Uterus (tissue), 4 donors: ENCODE results near the gene RPGRIP1L. TPM values are rescaled to one million over a fixed set of nuclear protein-coding genes. Genes with fewer than 3 reads are reported as not detected.

Experiments
- DNase-seq, 2 donors: peaks; one replicate each; pipeline ENCODE4 v3.0.0-alpha.2; 2019 to 2020
- H3K27ac ChIP-seq, 2 donors: fragments of 200-600 bp; sonication (generic); 1 replicate in 1 of 2; 2 replicates in 1 of 2; pipeline ENCODE4 v1.5.1; 2016 to 2018
- H3K27me3 ChIP-seq, 2 donors: fragments of 200-600 bp; sonication (generic); one replicate each; pipeline ENCODE4 v1.5.1; 2018 to 2019; ENCODE audit warnings: control low read depth in 1 of 2
- H3K36me3 ChIP-seq, 2 donors: fragments of 200-600 bp; sonication (generic); one replicate each; pipeline ENCODE4 v1.5.1; 2019; ENCODE audit warnings: control low read depth in 1 of 2
- H3K4me1 ChIP-seq, 2 donors: fragments of 200-600 bp; sonication (generic); one replicate each; pipeline ENCODE4 v1.5.1; 2018 to 2019; ENCODE audit warnings: control low read depth in 1 of 2
- H3K4me3 ChIP-seq, 2 donors: fragments of 200-600 bp; sonication (generic); 1 replicate in 1 of 2; 2 replicates in 1 of 2; pipeline ENCODE4 v1.5.1; 2018 to 2019; ENCODE audit warnings: mild to moderate bottlenecking in 1 of 2
- H3K9me3 ChIP-seq, 2 donors: fragments of 200-600 bp; sonication (generic); one replicate each; pipeline ENCODE4 v1.5.1; 2019; ENCODE audit warnings: control low read depth in 1 of 2
- POLR2A ChIP-seq, 2 donors: fragments of 450-650 bp; IDR thresholded peaks; one replicate each; pipeline ENCODE4 v1.6.1; 2016; ENCODE audit warnings: antibody characterized with exemption in 2 of 2, mild to moderate bottlenecking in 1 of 2, moderate library complexity in 1 of 2
- intact Hi-C: fragments of 100-400 bp; cut with DNase I; formaldehyde crosslinking; loops from one replicate; pipeline ENCODE4 v1.15.1; 2023; ENCODE audit warnings: low total_unique reads
- total RNA-seq, 4 donors: library from RNA; depleted of rRNA in 3 of 4; stranded (reverse); fragments of >200 nt in 3 of 4; gene quantifications; one replicate each; pipeline versions ENCODE4 v1.1.0 to v1.2.4, GENCODE V29; 2014 to 2023
- TF ChIP-seq, protein P1 (sequence below), 4 experiments: fragments of 200-600 bp in 2 of 4; fragments of 450-650 bp in 2 of 4; sonication (generic) in 2 of 4; IDR thresholded peaks; one replicate each; pipeline ENCODE4 v1.5.1; 2016 to 2019; ENCODE audit warnings: antibody characterized with exemption in 4 of 4, mild to moderate bottlenecking in 2 of 4, moderate library complexity in 1 of 4
- donor health status: DM: yes; HTN: yes; CAD: no.

RPGRIP1L gene
- total RNA-seq, result 10 to 100 TPM in 1 of 4 donors, 1 to 10 TPM in 3; 1.2 to 35.3 (median 6.2) TPM

DNA sequence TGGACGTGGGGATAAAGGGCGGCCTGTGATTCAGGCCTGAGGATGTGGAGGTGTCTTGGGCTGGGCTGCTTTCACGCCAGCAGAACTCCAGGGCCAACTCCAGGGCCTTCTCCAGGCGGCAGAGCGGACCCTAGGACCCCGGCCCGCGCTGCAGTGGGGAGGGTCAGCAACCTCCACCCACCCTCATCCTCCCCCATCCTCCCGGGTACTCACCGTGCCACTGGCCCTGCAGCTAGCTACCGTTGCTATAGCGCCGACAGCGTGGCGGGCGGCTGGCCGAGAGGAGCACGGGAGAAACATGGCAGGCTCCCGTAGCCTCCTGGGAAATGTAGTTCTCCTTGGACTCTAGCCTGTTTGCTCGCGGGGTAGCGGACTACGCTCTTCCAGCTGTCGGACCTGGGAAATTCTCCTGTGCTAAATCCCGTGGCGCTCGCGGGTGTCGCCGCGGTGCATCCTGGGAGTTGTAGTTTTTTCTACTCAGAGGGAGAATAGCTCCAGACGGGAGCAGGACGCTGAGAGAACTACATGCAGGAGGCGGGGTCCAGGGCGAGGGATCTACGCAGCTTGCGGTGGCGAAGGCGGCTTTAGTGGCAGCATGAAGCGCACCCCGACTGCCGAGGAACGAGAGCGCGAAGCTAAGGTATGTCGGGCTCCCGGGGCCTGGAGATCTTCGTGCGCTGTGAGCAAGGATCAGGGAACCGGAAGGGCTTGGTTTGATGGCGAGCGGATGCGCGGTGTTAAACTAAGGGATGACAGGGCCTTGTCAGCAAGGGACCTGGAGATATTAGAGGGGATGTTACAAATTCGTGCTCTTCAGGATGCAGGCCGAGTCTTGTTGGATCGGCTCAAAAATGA, at the start of gene RPGRIP1L, which contains the start of gene FTO:
RPGRIP1L (minus strand) TSS at position 270 of the 855 bp plus-strand sequence. CDS start 3,136 bp downstream, outside the sequence.
FTO (plus strand) TSS at position 567 of the 855 bp plus-strand sequence.
- no peaks in the 10 kb centered on the region for H3K9me3 ChIP-seq
- TF ChIP-seq, protein P1, sequence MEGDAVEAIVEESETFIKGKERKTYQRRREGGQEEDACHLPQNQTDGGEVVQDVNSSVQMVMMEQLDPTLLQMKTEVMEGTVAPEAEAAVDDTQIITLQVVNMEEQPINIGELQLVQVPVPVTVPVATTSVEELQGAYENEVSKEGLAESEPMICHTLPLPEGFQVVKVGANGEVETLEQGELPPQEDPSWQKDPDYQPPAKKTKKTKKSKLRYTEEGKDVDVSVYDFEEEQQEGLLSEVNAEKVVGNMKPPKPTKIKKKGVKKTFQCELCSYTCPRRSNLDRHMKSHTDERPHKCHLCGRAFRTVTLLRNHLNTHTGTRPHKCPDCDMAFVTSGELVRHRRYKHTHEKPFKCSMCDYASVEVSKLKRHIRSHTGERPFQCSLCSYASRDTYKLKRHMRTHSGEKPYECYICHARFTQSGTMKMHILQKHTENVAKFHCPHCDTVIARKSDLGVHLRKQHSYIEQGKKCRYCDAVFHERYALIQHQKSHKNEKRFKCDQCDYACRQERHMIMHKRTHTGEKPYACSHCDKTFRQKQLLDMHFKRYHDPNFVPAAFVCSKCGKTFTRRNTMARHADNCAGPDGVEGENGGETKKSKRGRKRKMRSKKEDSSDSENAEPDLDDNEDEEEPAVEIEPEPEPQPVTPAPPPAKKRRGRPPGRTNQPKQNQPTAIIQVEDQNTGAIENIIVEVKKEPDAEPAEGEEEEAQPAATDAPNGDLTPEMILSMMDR (IDR thresholded peaks at IDR 0.05), result peak in 1 of 4 experiments; percentile 35
- TF ChIP-seq POLR2A (IDR thresholded peaks at IDR 0.05), result no peak
- DNase-seq, result peak; percentile 99
- H3K27me3 ChIP-seq, result no peaks in the 10 kb centered on the region
- H3K36me3 ChIP-seq, result no peaks in the 10 kb centered on the region
- H3K27ac ChIP-seq, result peak within 1 kb of the TSS; percentile 82 to 84
- peak within 1 kb of the TSS; percentile 94 to 98 for H3K4me3 ChIP-seq
- H3K4me1 ChIP-seq, result no peaks in the 10 kb centered on the region
- intact Hi-C loops, result no loop called here

DNA sequence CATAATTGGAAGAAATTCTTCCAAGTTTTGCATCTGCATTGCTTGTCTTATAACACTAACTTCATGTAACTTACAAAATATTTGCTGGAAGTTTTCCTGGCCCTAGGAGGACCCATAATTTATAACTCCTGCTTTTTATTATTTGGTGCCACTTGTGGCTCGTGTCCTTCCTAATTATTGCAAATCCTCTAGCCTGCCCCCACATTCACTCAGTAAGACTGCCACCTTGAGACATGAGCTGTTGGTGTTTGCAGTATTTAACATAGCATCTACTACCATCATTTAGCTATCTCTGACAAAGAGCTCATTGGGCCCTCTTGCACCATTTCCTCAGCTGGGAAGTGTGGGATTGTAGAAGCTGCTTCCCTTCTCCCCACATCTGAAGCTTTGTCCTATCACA, 49.8 kb upstream of the RPGRIP1L start:
- no peaks in the 10 kb centered on the region for H3K9me3 ChIP-seq
- no peak overlapping the region for H3K4me3 ChIP-seq
- H3K27me3 ChIP-seq, result no peaks in the 10 kb centered on the region
- no peak for DNase-seq
- H3K4me1 ChIP-seq, result peaks cover 7 to 19% of the 10 kb centered on the region in 2 donors
- H3K27ac ChIP-seq, result no peak overlapping the region
- TF ChIP-seq, protein P1 (IDR thresholded peaks at IDR 0.05), result no peak
- no peak for TF ChIP-seq POLR2A (IDR thresholded peaks at IDR 0.05)
- intact Hi-C loops, result no loop called here
- H3K36me3 ChIP-seq, result no peaks in the 10 kb centered on the region

DNA sequence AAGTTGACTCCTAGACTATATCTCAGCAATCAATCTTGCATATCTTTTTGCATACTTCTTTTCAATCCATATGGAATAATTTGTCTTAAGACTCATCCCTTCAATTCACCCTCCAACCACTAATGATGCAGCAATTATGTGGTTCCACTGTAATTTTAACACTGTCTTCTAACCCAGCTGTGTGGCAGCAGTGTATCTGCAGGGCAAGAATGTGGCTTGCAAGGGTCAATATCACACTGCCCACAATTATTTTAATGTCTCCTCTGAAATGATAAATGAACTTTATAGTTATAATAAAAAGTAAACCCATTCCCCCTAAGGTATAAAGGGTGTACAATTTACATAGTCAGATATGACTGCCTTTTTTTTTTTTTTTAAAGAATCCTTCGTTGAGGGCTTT, 48.9 kb upstream of the RPGRIP1L start:
- Histone ChIP-seq H3K27ac (no peak overlapping the region), H3K9me3 (no peaks in the 10 kb centered on the region), H3K4me3 (no peak overlapping the region), H3K36me3 (no peaks in the 10 kb centered on the region), H3K4me1 (peaks cover 7 to 19% of the 10 kb centered on the region in 2 donors), H3K27me3 (no peaks in the 10 kb centered on the region)
- DNase-seq, result no peak
- intact Hi-C loops, result no loop called here
- TF ChIP-seq, protein P1 (IDR thresholded peaks at IDR 0.05), result no peak

DNA sequence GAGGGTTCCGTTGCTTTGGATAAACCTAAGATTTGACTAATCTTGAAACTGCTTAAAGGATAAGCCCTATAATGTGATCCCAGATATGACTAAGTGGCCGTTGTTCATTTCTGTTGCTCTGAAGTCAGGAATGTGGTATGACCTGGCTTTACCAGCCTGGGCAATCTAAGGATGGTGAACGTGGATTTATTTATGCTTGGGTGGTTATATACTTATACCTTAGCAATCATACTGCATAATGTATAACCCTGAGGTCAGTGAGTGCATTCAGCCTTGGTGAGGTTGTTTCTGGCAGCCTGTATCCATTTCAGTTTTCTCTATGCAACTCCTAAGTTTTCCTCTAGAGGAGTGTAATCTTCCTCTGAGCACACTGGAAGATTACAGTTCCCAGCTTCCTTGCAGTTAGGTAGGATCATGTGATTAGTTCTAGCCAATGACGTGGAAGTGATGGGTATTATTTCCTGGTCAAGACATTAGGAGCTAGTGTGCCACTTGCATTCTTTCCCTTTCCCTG, 42.2 kb upstream of the RPGRIP1L start:
- H3K27me3 ChIP-seq, result no peaks in the 10 kb centered on the region
- TF ChIP-seq, protein P1 (IDR thresholded peaks at IDR 0.05), result no peak
- no peak for TF ChIP-seq POLR2A (IDR thresholded peaks at IDR 0.05)
- no peaks in the 10 kb centered on the region for H3K36me3 ChIP-seq
- no peak overlapping the region for H3K4me3 ChIP-seq
- intact Hi-C loops, result no loop called here
- no peaks in the 10 kb centered on the region for H3K9me3 ChIP-seq
- H3K4me1 ChIP-seq, result peaks cover 5 to 18% of the 10 kb centered on the region in 2 donors
- no peak for DNase-seq
- no peak overlapping the region for H3K27ac ChIP-seq

DNA sequence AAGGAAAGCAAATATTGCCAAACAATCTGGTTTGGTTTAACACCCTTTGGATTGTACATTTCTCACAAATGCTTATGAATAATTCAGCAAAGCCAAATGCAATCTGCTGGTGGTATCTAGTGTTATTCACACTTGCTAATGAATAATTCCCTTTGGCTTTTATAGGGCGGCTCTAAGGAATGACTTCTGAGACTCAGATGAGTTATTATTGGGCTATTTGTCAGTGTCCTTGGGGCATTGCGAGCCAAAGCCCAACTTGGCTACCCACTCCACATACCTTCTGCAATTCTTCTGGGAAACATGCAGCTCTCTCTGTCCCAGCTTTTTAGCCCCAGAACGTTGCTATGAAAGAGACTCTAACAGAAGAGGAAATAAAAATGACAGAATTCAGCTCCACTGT, 41.4 kb upstream of the RPGRIP1L start:
- intact Hi-C loops, result no loop called here
- Histone ChIP-seq H3K36me3 (no peaks in the 10 kb centered on the region), H3K27ac (no peak overlapping the region), H3K27me3 (no peaks in the 10 kb centered on the region), H3K4me3 (no peak overlapping the region), H3K4me1 (peaks cover 5 to 18% of the 10 kb centered on the region in 2 donors), H3K9me3 (no peaks in the 10 kb centered on the region)
- DNase-seq, result no peak
- no peak for TF ChIP-seq POLR2A (IDR thresholded peaks at IDR 0.05)
- TF ChIP-seq, protein P1 (IDR thresholded peaks at IDR 0.05), result no peak
